Heart right ventricle (tissue), 16 donors: ENCODE data around the gene ZFYVE21. TPM values are rescaled to one million over a fixed set of nuclear protein-coding genes. Genes with fewer than 3 reads are reported as not detected.
"Not testable (repeated sequence)": the region's sequence is repeated elsewhere in the genome, so short reads cannot be mapped to it uniquely, and the experiment has no call there.

ENCODE experiments used
- ATAC-seq, 8 donors: fragments of 200-7000 bp; cut with Tn5 transposase; one replicate each; pipeline ENCODE4 v1.9.1; 2020; ENCODE audit warnings: mild to moderate bottlenecking in 8 of 8, moderate library complexity in 8 of 8, moderate number of reproducible peaks in 1 of 8
- DNase-seq, 2 donors: peaks; one replicate each; pipeline ENCODE4 v3.0.0-alpha.2; 2020
- H3K27ac ChIP-seq, 10 donors: fragments of 200-600 bp; sonication (generic) in 2 of 10; one replicate each; pipeline versions ENCODE4 v1.5.0 to v1.8.0; 2020 to 2022; ENCODE audit warnings: mild to moderate bottlenecking in 3 of 10
- H3K27me3 ChIP-seq, 7 donors: fragments of 200-600 bp; one replicate each; pipeline ENCODE4 v1.8.0; 2021 to 2022; ENCODE audit warnings: mild to moderate bottlenecking in 2 of 7
- H3K36me3 ChIP-seq, 9 donors: fragments of 200-600 bp; sonication (generic) in 1 of 9; one replicate each; pipeline versions ENCODE4 v1.5.0 to v1.8.0; 2020 to 2022; ENCODE audit warnings: mild to moderate bottlenecking in 2 of 9
- H3K4me1 ChIP-seq, 9 donors: fragments of 200-600 bp; sonication (generic) in 1 of 9; one replicate each; pipeline versions ENCODE4 v1.5.0 to v1.8.0; 2020 to 2022; ENCODE audit warnings: mild to moderate bottlenecking in 4 of 9
- H3K4me3 ChIP-seq, 10 donors: fragments of 200-600 bp; sonication (generic) in 2 of 10; one replicate each; pipeline versions ENCODE4 v1.5.0 to v1.8.0; 2020 to 2022; ENCODE audit warnings: mild to moderate bottlenecking in 7 of 10, moderate library complexity in 2 of 10
- H3K9me3 ChIP-seq, 11 donors: fragments of 200-600 bp in 10 of 11; sonication (generic) in 2 of 11; one replicate each; pipeline versions ENCODE4 v1.5.0 to v1.8.0; 2013 to 2022; ENCODE audit warnings: mild to moderate bottlenecking in 2 of 11, control low read depth in 1 of 11, moderate library complexity in 1 of 11
- WGBS, 2 donors: extraction: QIAGEN DNeasy Blood & Tissue Kit; methylation state at CpG; one replicate each; pipeline ENCODE4 v1.1.7; 2013; ENCODE audit warnings: inconsistent platforms in 1 of 2; 5-methylcytosine and 5-hydroxymethylcytosine counted together
- intact Hi-C, 10 donors: fragments of 100-400 bp; cut with DNase I; formaldehyde crosslinking; loops; one replicate each; pipeline versions ENCODE4 v1.11.1 to v1.14.2; 2022
- polyA plus RNA-seq, 2 donors: library from polyadenylated mRNA; stranded (reverse); fragments of 200-250 nt; gene quantifications; one replicate each; pipeline ENCODE4 v1.2.3, GENCODE V29; 2013
- total RNA-seq, 10 donors: library from RNA; stranded (reverse); fragmentation: NEBNext Ultra II Directional in 3 of 10; extraction: Animal tissue kit (Norgen Biotek cat#: 25700) in 3 of 10; gene quantifications; one replicate each; pipeline versions ENCODE4 v1.2.1 to v1.2.4, GENCODE V29; 2021 to 2023
- TF ChIP-seq, protein P1 (sequence below), 9 donors: fragments of 200-600 bp; sonication (generic) in 2 of 9; IDR thresholded peaks; one replicate each; pipeline versions ENCODE4 v1.5.0 to v1.8.0; 2021 to 2022; ENCODE audit warnings: antibody characterized with exemption in 9 of 9, mild to moderate bottlenecking in 5 of 9, moderate library complexity in 1 of 9
- donor health status: Arrhythmogenic right ventricular cardiomyopathy.
- donor health status: ischemic (EF 13 %, LVEDD 7.1; RV severe dilation, severe dysfunction).
- donor health status: healthy with polysubstance abuse.
- donor health status: DM: no; HTN: yes; CAD: no.
- donor health status: DM: no; HTN: no; CAD: no.
- donor health status: ischemic (EF 25% LVEDD 6.9; RV normal size, moderate dysfunction).
- donor health status: ischemic (EF 25% LVEDD 5.7; RV mildly dilated, moderate dysfunction).
- donor health status: healthy.
- donor health status: DM: yes; HTN: yes; CAD: no.
- donor health status: Ischemic cardiomyopathy.
- donor health status: ischemic (EF 35%, LVEDD 5.7; RV mildly dilated, moderate dysfunction).
- donor health status: nonischemic (EF 11% LVEDD 7.7; RV severe dilation, severe dysfunction).
- donor health status: DM: yes; HTN: yes; CAD: no.
- donor health status: PGD.
- donor health status: ischemic (EF 29% LVEDD 5.4; RV normal size, mild dysfunction).
- donor health status: nonischemic (EF 23%, LVEDD 6.1; RV moderate dilation, normal function).

Gene ZFYVE21
- total and polyA plus RNA-seq, 12 donors: 43.5 to 88.8 (median 54.5) TPM

DNA sequence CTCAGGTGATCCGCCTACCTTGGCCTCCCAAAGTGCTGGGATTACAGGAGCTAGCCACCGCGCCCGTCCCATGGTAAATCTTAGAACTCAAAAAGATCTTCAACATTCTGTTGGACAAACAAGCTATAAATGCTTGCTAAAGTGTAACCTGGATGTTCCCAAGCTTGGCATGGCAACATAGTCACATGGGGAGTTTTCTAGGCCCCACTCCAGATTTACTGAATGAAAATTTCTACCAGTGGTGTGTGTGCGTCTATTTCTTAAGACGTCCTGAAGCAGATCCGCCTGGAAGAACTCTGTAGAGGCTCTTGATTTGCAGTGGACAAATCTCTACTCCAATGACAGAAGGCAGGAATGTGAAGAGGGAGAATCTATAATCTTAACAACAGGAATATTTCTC is 59.9 kb downstream of the ZFYVE21 start:
- peak in 5 of 8 donors; percentile 37 to 55 (median 41) for ATAC-seq
- H3K4me3 ChIP-seq: no peak overlapping the region
- 68 to 81% methylated on average over 7 of the region's 7 CpGs for WGBS, 2 donors
- intact Hi-C loops: no loop called here
- no peaks in the 10 kb centered on the region for H3K27me3 ChIP-seq
- H3K27ac ChIP-seq: peak overlapping the region in 1 of 10 donors; percentile 20
- TF ChIP-seq, protein P1, sequence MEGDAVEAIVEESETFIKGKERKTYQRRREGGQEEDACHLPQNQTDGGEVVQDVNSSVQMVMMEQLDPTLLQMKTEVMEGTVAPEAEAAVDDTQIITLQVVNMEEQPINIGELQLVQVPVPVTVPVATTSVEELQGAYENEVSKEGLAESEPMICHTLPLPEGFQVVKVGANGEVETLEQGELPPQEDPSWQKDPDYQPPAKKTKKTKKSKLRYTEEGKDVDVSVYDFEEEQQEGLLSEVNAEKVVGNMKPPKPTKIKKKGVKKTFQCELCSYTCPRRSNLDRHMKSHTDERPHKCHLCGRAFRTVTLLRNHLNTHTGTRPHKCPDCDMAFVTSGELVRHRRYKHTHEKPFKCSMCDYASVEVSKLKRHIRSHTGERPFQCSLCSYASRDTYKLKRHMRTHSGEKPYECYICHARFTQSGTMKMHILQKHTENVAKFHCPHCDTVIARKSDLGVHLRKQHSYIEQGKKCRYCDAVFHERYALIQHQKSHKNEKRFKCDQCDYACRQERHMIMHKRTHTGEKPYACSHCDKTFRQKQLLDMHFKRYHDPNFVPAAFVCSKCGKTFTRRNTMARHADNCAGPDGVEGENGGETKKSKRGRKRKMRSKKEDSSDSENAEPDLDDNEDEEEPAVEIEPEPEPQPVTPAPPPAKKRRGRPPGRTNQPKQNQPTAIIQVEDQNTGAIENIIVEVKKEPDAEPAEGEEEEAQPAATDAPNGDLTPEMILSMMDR (IDR thresholded peaks at IDR 0.05): no peak
- no peak for DNase-seq
- H3K9me3 ChIP-seq: peaks cover 0 to 8% (median 0%) of the 10 kb centered on the region in 11 donors
- peaks cover 0 to 84% (median 5%) of the 10 kb centered on the region in 9 donors for H3K36me3 ChIP-seq
- peaks cover 0 to 17% (median 7%) of the 10 kb centered on the region in 9 donors for H3K4me1 ChIP-seq

DNA sequence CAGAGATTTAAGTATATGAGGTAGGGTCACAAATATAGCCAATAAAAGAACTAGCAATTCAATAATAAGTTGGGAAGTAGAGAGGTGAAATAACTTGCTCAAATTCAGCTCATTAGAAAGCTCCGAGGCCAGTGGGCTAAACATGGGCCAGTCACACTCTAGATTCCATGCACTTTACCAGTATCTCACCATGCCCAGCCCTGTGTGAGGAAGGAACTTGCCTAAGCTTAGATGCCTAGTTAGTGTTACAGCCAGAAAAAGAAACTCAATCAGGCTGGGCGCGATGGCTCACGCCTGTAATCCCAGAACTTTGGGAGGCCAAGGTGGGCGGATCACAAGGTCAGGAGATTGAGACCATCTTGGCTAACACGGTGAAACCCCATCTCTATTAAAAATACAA is 60.7 kb downstream of the ZFYVE21 start:
- H3K4me3 ChIP-seq, H3K27ac ChIP-seq, DNase-seq, ATAC-seq, H3K9me3 ChIP-seq, H3K27me3 ChIP-seq, intact Hi-C loops: not testable (repeated sequence)
- Histone ChIP-seq H3K4me1 (peaks cover 0 to 16% (median 6%) of the 10 kb centered on the region in 9 donors), H3K36me3 (peaks cover 0 to 86% (median 8%) of the 10 kb centered on the region in 9 donors)
- WGBS, 2 donors: 90 to 91% methylated on average over 6 of the region's 6 CpGs

DNA sequence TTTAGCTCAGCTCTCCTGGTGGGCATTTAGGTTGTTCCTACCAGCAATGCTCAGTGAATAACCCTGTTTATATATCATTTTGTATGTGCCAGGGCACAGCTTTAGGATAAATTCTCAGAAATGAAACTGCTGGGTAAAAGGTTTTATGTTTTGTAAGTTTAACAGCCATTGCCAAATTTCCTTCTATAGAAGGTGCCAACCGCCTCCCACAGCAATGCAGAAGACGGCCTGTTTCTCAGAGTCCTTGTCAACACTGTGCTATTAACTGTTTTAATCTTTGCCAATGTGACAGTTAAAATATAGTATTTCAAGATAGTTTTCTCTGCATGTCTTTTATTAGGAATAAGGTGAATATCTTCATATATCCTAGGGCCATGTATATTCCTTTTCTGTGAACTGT is 66.8 kb downstream of the ZFYVE21 start:
- TF ChIP-seq, protein P1 (IDR thresholded peaks at IDR 0.05): no peak
- Histone ChIP-seq H3K27me3 (no peaks in the 10 kb centered on the region), H3K4me3 (no peak overlapping the region), H3K4me1 (peaks cover 0 to 5% (median 0%) of the 10 kb centered on the region in 9 donors), H3K27ac (no peak overlapping the region), H3K9me3 (no peaks in the 10 kb centered on the region), H3K36me3 (peaks cover 0 to 91% (median 25%) of the 10 kb centered on the region in 9 donors)
- 44 to 54% methylated on average over 2 of the region's 2 CpGs for WGBS, 2 donors
- DNase-seq (no peak), ATAC-seq (no peak)
- intact Hi-C loops: no loop called here

Other genes starting within 250 kb of the ZFYVE21 start
- 100 to 1,000 TPM; 273 to 896 (median 534) TPM for gene CKB, start 193.0 kb upstream of the ZFYVE21 start, total RNA-seq
- 1,000 to 10,000 TPM in 1 of 2 donors, 100 to 1,000 TPM in 1; 717 to 1,062 TPM for gene CKB, start 193.0 kb upstream of the ZFYVE21 start, polyA plus RNA-seq
- 1 to 10 TPM; 2.9 to 7.5 (median 3.8) TPM for gene TRMT61A, start 186.6 kb upstream of the ZFYVE21 start, total RNA-seq
- 10 to 100 TPM in 1 of 2 donors, 1 to 10 TPM in 1; 8.6 to 14.7 TPM for gene TRMT61A, start 186.6 kb upstream of the ZFYVE21 start, polyA plus RNA-seq
- gene BAG5, start 153.2 kb upstream of the ZFYVE21 start, total RNA-seq: 10 to 100 TPM; 14.0 to 19.7 (median 16.8) TPM
- gene BAG5, start 153.2 kb upstream of the ZFYVE21 start, polyA plus RNA-seq: 1 to 10 TPM; 5.0 to 9.9 TPM
- gene COA8, start 152.8 kb upstream of the ZFYVE21 start, total RNA-seq: 10 to 100 TPM; 33.3 to 53.9 (median 40.3) TPM
- gene COA8, start 152.8 kb upstream of the ZFYVE21 start, polyA plus RNA-seq: 100 to 1,000 TPM in 1 of 2 donors, 10 to 100 TPM in 1; 51.6 to 141 TPM
- 100 to 1,000 TPM; 123 to 166 (median 146) TPM for gene KLC1, start 86.6 kb upstream of the ZFYVE21 start, total RNA-seq
- gene KLC1, start 86.6 kb upstream of the ZFYVE21 start, polyA plus RNA-seq: 100 to 1,000 TPM; 151 to 220 TPM
- 1 to 10 TPM; 1.0 to 4.4 (median 3.0) TPM for gene XRCC3, start 359 bp upstream of the ZFYVE21 start, total RNA-seq
- gene XRCC3, start 359 bp upstream of the ZFYVE21 start, polyA plus RNA-seq: 1 to 10 TPM; 2.0 to 4.2 TPM
- 100 to 1,000 TPM in 2 of 10 donors, 10 to 100 TPM in 8; 64.8 to 124 (median 77.0) TPM for gene PPP1R13B, start 131.8 kb downstream of the ZFYVE21 start, total RNA-seq
- gene PPP1R13B, start 131.8 kb downstream of the ZFYVE21 start, polyA plus RNA-seq: 10 to 100 TPM; 21.6 to 70.2 TPM
- 1 to 10 TPM in 7 of 10 donors, under 1 TPM in 3; 0.55 to 7.4 (median 2.1) TPM for gene TDRD9, start 212.6 kb downstream of the ZFYVE21 start, total RNA-seq
- 1 to 10 TPM; 2.2 to 8.4 TPM for gene TDRD9, start 212.6 kb downstream of the ZFYVE21 start, polyA plus RNA-seq
- gene RD3L, start 226.7 kb downstream of the ZFYVE21 start, total RNA-seq: 10 to 100 TPM; 17.8 to 42.1 (median 25.3) TPM
- gene RD3L, start 226.7 kb downstream of the ZFYVE21 start, polyA plus RNA-seq: 10 to 100 TPM in 1 of 2 donors, 1 to 10 TPM in 1; 2.9 to 26.6 TPM